GM21619 (cell line): ENCODE measurements around the gene PEX13.
A peak's percentile ranks its signal among the peaks of the same experiment; 100 is the strongest.
"Not testable (repeated sequence)": the region's sequence is repeated elsewhere in the genome, so short reads cannot be mapped to it uniquely, and the experiment has no call there.

ENCODE experiments used
- ATAC-seq: cut with Tn5 transposase; IDR thresholded peaks from one replicate; pipeline ENCODE4 v1.9.1; 2021; ENCODE audit not compliant: unreplicated experiment

Gene PEX13

GRCh38 chr2:61006486-61007105 lies 10.9 kb upstream of the PEX13 start:
- ATAC-seq = no peak

- no peak for ATAC-seq
Observed at GRCh38 chr2:61009355-61009754, 8.2 kb upstream of the PEX13 start.

- no peak for ATAC-seq
Observed at GRCh38 chr2:61011678-61012077, 5.8 kb upstream of the PEX13 start.

- not testable (repeated sequence) for ATAC-seq
Observed at GRCh38 chr2:61012303-61012702, 5.2 kb upstream of the PEX13 start.

GRCh38 chr2:61013382-61013781 lies 4.1 kb upstream of the PEX13 start:
- ATAC-seq = no peak

GRCh38 chr2:61014763-61015162 lies 2.8 kb upstream of the PEX13 start:
- no peak for ATAC-seq

- no peak for ATAC-seq
Observed at GRCh38 chr2:61015976-61016375, 1.5 kb upstream of the PEX13 start.

- ATAC-seq = peak; percentile 10
Observed at GRCh38 chr2:61016392-61017002, 1.0 kb upstream of the PEX13 start.

- peak; percentile 52 for ATAC-seq
Observed at GRCh38 chr2:61017003-61017555, 441 bp upstream of the PEX13 start.

GRCh38 chr2:61018318-61018755 lies 817 bp downstream of the PEX13 start:
- no peak for ATAC-seq

GRCh38 chr2:61018798-61019197 lies 1.3 kb downstream of the PEX13 start:
- no peak for ATAC-seq

GRCh38 chr2:61021228-61021660 lies 3.7 kb downstream of the PEX13 start:
- no peak for ATAC-seq

GRCh38 chr2:61023670-61024069 lies 6.2 kb downstream of the PEX13 start:
- no peak for ATAC-seq

GRCh38 chr2:61029533-61029932 lies 12.0 kb downstream of the PEX13 start:
- ATAC-seq = no peak

GRCh38 chr2:61034592-61034991 lies 17.1 kb downstream of the PEX13 start:
- ATAC-seq = not testable (repeated sequence)

GRCh38 chr2:61036643-61037042 lies 19.1 kb downstream of the PEX13 start:
- not testable (repeated sequence) for ATAC-seq

- no peak for ATAC-seq
Observed at GRCh38 chr2:61042807-61043206, 25.3 kb downstream of the PEX13 start.

GRCh38 chr2:61044636-61045035 lies 27.1 kb downstream of the PEX13 start:
- no peak for ATAC-seq

GRCh38 chr2:61045226-61045625 lies 27.7 kb downstream of the PEX13 start:
- ATAC-seq = no peak

- ATAC-seq = no peak
Observed at GRCh38 chr2:61045999-61046398, 28.5 kb downstream of the PEX13 start.

- no peak for ATAC-seq
Observed at GRCh38 chr2:61055557-61055956, 38.0 kb downstream of the PEX13 start.

- ATAC-seq = no peak
Observed at GRCh38 chr2:61057562-61057961, 40.0 kb downstream of the PEX13 start.

- no peak for ATAC-seq
Observed at GRCh38 chr2:61059382-61059781, 41.9 kb downstream of the PEX13 start.
